Skin of body (tissue), 2 donors: ENCODE data around the gene DPEP3. TPM values are rescaled to one million over a fixed set of nuclear protein-coding genes. Genes with fewer than 3 reads are reported as not detected.
"Not testable (repeated sequence)": the region's sequence is repeated elsewhere in the genome, so short reads cannot be mapped to it uniquely, and the experiment has no call there.

Experiments
- DNase-seq: peaks from one replicate; lab custom pipeline; 2025; lab: John Stamatoyannopoulos, UW
- total RNA-seq: library from RNA; depleted of rRNA; stranded (reverse); fragments of >200 nt; gene quantifications from one replicate; pipeline ENCODE4 v1.2.3, GENCODE V29; 2014

Gene DPEP3
- total RNA-seq, 1 donor from 2014 or later = not detected

GRCh38 chr16:67993207-67994039 lies 13.1 kb upstream of the DPEP3 start:
- peak; percentile 49 for DNase-seq

GRCh38 chr16:67992661-67993206 lies 12.4 kb upstream of the DPEP3 start:
- no peak for DNase-seq

- no peak for DNase-seq
Observed at GRCh38 chr16:67990018-67990386, 9.7 kb upstream of the DPEP3 start.

GRCh38 chr16:67989322-67990017 lies 9.2 kb upstream of the DPEP3 start:
- no peak for DNase-seq

GRCh38 chr16:67988675-67989074 lies 8.4 kb upstream of the DPEP3 start:
- no peak for DNase-seq

GRCh38 chr16:67987460-67988160 lies 7.3 kb upstream of the DPEP3 start:
- DNase-seq = no peak

GRCh38 chr16:67986949-67987348 lies 6.7 kb upstream of the DPEP3 start:
- no peak for DNase-seq

- DNase-seq = no peak
Observed at GRCh38 chr16:67982011-67982696, 1.9 kb upstream of the DPEP3 start.

- DNase-seq = no peak
Observed at GRCh38 chr16:67977469-67978227, 2.7 kb downstream of the DPEP3 start.

GRCh38 chr16:67977005-67977404 lies 3.3 kb downstream of the DPEP3 start:
- no peak for DNase-seq

- DNase-seq = no peak
Observed at GRCh38 chr16:67976205-67976604, 4.1 kb downstream of the DPEP3 start.

- DNase-seq = no peak
Observed at GRCh38 chr16:67975321-67976105, 4.8 kb downstream of the DPEP3 start.

GRCh38 chr16:67972285-67972684 lies 8.0 kb downstream of the DPEP3 start:
- not testable (repeated sequence) for DNase-seq

GRCh38 chr16:67971111-67971510 lies 9.2 kb downstream of the DPEP3 start:
- DNase-seq = no peak

GRCh38 chr16:67969254-67970039 lies 10.9 kb downstream of the DPEP3 start:
- DNase-seq = no peak

- peak; percentile 92 for DNase-seq
Observed at GRCh38 chr16:67968400-67969253, 11.7 kb downstream of the DPEP3 start, which contains the start of gene SLC12A4. SLC12A4 (minus strand) TSS chr16:67968637; CDS start chr16:67968553, 84 bp downstream.

GRCh38 chr16:67967958-67968399 lies 12.3 kb downstream of the DPEP3 start:
- DNase-seq = no peak
